ENCODE data around the gene PEX19.
"Not testable (repeated sequence)": the region's sequence is repeated elsewhere in the genome, so short reads cannot be mapped to it uniquely, and the experiment has no call there.

The PEX19 gene, protein sequence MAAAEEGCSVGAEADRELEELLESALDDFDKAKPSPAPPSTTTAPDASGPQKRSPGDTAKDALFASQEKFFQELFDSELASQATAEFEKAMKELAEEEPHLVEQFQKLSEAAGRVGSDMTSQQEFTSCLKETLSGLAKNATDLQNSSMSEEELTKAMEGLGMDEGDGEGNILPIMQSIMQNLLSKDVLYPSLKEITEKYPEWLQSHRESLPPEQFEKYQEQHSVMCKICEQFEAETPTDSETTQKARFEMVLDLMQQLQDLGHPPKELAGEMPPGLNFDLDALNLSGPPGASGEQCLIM

DNA sequence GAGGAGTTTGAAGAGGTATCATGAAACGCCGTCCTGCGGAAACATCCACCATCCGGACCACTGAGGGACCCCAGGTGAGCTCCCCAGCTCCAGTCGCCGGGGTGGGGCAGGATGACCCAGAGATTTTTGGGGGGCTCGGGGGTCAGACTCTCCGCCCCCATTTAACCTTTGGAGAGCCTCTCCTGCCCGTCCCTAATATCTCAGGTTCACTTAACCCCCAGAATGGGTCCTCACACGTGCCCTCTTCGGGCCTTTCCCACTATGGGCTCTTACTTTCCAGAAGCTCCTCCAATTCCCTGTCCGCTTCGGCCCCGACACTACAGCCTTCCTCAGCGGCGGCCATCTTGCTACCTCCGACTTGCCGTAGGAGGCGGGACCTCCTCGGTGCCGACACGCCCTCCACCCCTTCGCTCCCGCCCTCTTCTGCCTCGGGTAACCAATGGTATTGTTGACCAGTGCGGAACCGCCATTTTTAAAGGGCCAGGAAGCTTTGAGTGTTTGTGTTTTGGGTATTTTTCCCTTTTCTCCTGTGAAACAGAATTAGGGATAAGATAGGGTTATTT is at the start of gene PEX19:
Gene PEX19 (minus strand): TSS at position 352 of the 563 bp plus-strand sequence. CDS start 9 bp downstream, at position 343.
- DNase-seq (ENCODE audit: low read depth in 2 of 2): peak; percentile 82 to 91

DNA sequence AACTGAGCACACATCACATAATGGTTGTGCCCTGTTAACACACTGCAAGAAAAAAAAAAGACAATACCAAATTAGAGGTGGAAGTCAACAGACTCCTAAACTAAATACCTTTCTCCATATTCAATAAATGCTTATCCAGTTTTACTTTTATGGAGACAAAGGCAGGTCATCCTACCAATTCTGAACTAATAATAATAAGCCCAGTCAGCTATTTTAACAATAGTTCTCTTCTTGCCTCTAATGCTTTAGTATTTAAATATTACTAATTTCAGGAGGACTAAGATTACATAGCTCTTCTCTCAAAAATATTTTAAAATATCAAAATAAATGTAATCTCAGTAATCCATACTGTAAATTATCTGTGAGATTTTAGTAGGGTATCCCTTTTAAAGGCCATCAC is 47.6 kb upstream of the PEX19 start:
- DNase-seq (ENCODE audit: low read depth in 2 of 2): no peak

DNA sequence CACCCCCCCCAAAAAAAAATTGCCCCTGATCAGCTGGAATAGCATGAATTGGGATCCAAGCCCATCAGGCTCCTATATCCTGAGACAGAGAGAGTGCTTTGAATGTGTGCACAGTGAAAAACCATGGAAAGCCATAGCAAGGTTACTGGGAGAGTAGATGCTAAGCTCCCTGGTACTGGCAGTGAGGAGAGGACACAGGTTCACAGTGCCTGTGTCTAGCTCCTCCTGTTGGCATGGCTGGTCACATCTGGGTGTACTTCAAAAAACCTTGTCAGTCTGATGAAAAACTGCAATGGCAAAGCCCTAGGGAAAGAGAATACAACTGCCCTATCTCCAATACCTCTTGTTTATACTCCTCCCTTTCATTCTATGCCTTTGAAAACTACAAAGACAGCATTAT is 45.2 kb upstream of the PEX19 start:
- no peak for DNase-seq (ENCODE audit: low read depth in 2 of 2)

DNA sequence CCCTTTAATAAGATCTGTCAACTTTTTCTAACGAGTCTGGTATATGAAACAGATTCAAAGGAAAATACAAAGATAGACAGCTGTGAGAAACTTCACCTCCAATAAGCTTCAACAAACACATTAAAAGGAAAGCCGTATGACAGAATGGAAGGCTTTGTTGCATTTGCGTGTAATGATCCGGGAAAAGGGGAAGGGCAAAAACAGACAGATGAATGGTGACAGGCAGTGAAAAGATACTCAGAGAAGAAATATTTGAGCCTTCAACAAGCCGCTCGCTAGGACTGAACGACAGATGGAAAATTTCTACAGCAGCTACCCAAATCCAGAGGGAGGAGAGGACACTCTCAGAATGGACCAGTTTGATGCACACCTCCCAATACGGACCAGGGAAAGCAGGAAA is 43.3 kb upstream of the PEX19 start:
- DNase-seq (ENCODE audit: low read depth in 2 of 2): no peak

DNA sequence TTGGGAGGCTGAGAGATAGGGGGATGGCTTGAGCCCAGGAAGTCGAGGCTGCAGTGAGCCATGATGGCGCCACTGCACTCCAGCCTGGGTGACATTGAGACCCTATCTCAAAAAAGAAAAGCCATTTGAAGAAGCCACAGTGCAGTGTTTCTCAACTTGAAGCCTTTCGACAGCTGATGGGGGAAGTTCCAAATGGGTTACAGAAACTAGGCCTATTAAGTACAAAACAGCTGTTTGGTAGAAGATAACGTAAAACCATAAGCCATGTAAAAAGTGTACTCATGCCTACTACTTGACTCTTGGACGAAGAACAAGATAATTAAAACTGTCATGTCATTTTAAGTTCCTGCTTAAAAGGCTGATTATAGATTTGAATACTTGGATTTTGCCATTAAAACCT is 41.5 kb upstream of the PEX19 start:
- DNase-seq (ENCODE audit: low read depth in 2 of 2): no peak

DNA sequence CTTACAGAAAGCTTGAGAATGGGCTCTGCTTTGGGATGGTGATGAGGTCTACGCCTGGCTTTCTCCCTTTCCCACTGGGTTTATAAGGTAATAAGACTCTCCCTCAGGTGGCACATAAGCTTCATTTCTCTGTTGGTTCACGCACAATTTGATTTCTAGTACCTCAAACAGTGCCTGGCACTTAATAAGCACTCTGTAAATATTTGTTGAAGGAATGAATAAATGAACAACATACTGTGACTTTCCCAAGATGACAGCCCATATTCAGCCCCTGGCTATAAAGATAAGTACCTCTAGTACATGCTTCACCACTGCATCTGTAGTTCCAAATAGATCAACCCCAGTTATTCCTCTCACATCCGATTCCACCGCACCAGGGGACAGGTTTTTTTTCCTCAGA is 40.3 kb upstream of the PEX19 start:
- DNase-seq (ENCODE audit: low read depth in 2 of 2): no peak

DNA sequence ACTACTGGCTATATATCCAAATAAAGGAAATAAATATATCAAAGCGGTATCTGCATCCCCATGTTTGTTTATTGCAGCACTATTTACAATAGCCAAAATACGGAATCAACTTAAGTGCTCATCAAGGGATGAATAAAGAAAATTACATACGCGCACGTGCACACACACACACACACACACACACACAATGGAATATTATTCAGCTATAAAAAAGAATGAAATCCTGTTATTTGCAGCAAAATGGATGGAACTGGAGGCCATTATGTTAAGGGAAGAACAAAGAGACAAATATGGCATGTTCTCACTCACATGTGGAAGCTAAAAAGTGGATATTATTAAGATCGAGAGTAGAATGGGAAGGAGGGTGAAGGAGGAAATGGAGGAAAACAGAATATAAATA is 37.9 kb upstream of the PEX19 start:
- no peak for DNase-seq (ENCODE audit: low read depth in 2 of 2)

DNA sequence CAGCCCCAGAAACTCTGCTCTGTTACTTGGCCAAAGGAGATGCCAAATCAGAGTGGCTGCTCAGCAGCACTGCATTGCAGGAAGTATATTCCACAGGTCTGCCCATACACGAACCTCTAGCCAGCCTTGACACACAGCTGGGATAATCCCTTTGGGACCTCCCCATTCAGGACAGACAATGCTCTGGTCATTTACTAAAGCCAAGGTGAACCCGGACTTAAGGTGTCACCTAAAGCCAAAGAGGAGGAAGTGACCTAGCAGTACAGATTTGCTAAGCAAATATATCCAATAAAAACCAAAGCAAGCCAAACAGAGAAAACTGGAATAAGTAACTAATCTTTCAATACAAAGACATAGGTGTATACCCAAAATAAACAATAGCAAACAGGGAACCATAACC is 30.4 kb upstream of the PEX19 start:
- no peak for DNase-seq (ENCODE audit: low read depth in 2 of 2)

DNA sequence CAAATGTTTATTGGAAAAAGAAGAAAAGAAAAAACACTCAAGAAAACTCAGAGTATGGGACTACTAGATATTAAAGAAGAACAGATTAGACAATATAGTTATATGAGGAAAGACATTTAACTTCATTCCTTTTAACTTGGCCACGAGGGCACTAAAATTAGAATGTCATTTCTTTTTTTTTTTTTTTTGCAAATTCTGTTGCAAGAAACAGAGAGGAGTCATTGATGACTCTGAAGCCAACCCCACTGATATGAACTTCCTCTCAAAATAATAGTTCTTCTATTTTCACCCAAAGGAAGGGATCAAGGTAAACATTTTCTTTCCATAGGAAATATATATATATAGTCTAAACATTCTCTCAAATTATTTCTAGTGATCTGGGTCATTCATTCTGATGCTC is 24.6 kb upstream of the PEX19 start:
- DNase-seq (ENCODE audit: low read depth in 2 of 2): no peak

DNA sequence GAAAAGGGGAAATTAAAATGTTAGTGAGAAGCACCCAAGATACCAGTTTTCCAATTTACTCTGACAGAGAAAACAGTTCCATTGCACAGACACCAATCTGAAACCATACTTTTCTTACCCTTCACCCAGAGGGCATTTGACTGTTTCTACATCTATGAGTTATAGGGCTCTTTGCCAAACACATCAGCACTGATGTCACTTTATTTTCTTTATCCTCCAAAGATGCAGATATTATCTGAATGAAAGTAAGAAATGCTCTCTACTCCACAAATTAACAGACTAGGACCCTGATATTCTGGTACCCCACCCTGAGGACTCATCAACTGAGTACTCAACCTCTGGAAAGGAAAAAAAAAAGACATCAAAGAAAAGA is 24.2 kb upstream of the PEX19 start:
- DNase-seq (ENCODE audit: low read depth in 2 of 2): no peak

DNA sequence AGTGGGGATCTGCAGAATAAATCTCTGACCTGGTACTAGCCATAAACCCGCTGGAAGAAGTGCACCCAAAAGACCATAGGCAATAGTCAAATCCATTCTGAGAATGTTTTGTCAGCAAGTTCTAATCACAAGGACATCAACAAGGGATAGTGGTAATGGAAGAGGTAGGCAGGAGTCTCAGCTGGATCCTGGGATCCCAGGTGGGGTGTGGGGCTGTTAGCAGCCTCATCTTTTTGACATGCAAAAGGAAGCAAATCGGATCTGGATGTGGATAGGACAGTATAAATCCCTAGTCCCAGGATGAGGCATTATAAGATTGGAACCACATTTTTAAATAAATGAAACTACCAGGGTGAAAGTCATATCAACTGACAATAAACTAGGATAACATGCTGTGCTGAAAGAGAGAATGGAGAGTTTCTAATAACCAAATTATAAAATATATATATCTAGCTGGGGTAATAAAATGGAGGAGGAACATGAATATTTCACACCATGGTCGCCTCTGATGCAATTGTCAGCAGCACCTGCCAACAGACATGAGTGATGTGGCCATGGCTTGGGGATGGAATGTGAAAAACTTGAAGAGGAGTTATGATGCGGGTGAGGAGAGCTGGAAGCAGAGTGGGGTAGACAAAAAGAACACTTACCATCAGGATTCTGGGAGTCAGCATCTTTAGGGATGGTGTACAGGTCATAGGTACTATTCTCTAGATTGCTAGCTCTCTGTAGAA is 23.7 kb upstream of the PEX19 start:
- DNase-seq (ENCODE audit: low read depth in 2 of 2): no peak

DNA sequence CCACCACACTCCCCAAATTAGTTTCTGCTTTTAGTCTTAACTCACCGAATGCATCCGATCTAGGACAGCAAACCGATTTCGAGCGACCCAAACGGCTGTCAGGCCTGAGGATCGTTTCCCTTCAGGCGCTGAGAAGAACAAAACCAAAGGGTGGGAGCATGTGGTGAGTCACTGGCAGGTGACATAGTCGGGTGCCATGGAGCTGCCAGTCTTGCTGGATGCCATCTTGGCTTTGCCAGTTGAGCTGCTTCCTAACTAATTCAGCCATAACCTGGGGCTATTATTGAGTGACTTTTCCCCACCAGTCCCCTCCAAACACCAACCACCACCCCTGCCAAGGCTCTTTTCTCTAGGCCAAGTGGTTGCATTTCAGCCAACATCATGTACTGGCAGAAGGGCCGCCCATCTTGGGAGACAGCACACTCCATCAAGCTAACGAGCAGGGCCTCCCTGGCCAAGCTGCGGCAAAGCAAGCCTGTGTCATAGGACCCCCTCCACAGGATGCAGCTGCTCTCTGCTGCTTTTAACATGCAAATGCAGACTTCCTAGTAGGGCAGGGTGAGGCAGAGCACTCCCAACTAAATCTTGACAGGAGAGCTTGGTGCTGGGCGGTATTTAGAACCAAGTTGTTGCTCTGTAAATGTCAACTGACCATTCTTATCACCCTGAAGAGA is 22.3 kb upstream of the PEX19 start:
- no peak for DNase-seq (ENCODE audit: low read depth in 2 of 2)

DNA sequence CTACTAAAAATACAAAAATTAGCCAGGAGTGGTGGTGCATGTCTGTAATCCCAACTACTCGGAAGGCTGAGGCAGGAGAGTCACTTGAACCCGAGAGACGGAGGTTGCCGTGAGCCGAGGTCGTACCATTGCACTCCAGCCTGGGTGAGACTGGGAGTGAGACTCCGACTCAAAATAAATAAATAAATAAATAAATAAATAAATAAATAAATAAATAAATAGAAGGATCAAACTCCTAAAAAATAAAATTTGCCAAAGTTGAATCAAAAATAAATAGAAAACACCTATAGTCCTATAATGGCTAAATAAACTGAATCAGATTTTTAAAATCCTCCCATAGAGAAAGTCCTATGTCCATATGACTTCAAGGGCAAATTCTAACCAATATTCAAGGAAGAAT is 15.2 kb upstream of the PEX19 start:
- DNase-seq (ENCODE audit: low read depth in 2 of 2): no peak

DNA sequence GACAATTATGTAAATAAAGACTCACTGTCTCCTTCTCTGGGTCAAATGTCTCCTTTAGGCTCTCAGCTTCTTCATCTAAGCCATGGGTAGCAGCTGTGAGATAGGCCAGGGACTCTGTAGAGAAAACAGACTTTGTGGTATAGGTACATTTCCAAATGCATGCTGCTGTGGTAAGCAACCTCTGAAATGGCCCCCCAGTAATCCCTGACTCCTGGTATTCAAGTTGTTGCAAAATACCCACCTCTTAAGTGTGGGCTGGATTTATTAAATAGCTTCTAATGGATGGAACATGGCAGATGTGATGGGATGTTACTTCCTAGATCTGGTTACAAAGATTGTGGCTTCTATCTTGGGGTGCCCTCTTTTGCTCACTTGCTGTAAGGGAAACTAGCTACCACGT is 11.1 kb upstream of the PEX19 start:
- no peak for DNase-seq (ENCODE audit: low read depth in 2 of 2)

DNA sequence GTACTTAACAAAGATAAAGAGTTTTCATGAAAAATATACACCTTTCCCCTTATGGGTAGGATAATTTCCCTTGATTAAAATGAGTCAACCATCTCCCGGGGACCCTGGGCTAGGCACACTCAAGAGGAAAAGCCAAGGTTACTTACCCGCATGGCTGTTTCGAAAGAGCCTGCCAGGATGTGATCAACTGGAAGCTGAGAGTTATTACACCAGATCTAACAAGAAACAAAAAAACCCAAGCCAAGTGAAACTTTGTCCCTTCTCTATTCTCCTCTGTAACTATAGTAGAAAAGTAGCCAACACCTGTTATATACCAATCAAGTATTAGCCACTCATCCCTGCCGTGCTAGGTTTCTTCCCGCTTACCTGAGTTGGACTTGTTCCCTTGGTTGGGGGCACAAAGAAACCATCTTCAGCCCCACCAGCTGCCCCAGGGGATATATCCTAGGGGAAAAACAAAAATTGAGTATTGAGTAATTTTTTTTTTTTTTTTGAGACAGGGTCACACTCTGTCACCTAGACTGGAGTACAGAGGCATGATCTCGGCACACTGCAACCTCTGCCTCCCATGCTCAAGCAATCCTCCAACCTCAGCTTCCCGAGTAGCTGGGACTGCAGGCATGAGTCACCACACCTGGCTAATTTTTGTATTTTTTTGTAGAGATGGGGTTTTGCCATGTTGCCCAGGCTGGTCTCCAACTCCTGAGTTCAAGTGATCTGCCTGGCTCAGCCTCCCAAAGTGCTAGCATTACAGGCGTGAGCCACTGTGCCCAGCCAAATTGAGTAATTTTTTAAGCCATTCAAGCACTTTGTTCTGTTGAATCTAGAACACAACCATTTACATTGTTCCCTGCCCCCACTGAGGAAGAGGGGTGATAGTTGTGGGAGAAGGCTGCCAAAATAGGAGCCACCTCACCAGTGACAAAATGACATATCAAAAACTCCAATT is 8.4 kb upstream of the PEX19 start:
- DNase-seq (ENCODE audit: low read depth in 2 of 2): no peak

DNA sequence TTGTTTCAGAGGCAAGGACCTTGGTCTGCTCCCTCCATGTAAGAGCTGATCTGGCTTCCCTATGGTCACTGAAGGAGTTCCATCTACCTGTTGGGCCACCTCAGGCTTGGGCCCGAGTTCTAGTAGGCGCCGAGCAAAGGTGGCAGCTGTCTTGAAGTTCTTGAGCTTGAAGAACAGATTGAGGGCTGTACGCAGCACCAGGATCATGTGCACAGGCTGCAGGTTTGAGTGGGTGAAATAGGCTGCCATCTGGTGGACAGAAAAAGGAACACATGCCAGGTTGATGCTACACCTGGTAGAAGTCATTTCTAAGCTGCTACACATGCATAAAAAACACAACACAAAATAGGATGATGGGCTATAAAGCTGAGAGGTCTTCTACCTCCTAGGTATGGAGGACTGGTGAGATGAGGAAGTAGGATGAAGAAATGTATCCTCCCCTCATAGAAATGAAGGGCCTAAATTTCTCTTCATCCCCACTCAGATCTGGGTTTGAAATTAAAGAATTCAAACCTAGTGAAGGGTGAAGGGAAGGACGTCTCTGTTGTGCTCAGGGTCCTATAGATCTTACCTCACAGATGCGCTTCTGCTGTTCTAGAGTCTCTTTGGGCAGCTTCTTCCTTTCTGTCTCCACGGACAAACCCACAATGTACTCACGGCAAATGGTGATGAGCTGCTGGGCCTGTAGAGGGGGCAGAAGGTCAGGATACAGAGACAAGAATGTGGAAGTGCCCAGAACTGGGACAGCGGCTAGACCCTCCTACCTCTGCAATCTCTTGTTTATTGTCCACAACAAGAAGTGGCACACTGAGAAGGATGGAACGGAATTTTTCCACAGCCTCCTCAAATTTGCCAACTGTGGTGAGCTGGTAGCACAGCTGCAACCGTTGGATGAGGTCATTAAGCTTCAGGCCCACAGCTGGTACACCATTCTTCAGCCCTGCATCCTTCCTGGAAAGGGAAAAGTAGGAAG is 6.6 kb upstream of the PEX19 start:
- DNase-seq (ENCODE audit: low read depth in 2 of 2): peak in 1 of 2 donors; percentile 27

DNA sequence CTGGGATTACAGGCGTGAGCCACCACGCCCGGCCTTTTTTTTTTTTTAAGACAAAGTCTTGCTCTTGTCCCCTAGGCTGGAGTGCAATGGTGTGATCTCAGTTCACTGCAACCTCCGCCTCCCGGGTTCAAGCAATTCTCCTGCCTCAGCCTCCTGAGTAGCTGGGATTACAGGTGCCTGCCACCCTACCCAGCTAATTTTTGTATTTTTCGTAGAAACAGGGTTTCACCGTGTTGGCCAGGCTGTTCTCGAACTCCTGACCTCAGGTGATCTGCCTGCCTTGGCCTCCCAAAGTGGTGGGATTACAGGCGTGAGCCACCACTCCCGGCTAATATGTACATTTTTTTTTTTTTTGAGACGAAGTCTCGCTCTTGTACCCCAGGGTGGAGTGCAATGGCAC is 2.8 kb upstream of the PEX19 start:
- not testable (repeated sequence) for DNase-seq (ENCODE audit: low read depth in 2 of 2)

DNA sequence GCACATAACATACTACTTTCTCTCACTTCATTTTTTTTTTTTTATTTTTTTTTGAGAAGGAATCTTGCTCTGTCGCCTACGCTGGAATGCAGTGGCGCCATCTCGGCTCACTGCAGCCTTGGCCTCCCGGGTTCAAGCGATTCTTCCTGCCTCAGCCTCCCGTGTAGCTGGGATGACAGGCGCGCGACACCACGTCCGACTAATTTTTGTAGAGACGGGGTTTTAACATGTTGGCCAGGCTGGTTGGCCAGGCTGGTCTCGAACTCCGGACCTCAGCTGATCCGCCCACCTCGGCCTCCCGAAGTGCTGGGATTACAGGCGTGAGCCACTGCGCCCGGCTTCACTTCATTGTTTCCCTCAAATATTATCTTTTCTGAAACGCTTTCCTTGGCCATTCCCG is 573 bp upstream of the PEX19 start:
- DNase-seq (ENCODE audit: low read depth in 2 of 2): no peak

DNA sequence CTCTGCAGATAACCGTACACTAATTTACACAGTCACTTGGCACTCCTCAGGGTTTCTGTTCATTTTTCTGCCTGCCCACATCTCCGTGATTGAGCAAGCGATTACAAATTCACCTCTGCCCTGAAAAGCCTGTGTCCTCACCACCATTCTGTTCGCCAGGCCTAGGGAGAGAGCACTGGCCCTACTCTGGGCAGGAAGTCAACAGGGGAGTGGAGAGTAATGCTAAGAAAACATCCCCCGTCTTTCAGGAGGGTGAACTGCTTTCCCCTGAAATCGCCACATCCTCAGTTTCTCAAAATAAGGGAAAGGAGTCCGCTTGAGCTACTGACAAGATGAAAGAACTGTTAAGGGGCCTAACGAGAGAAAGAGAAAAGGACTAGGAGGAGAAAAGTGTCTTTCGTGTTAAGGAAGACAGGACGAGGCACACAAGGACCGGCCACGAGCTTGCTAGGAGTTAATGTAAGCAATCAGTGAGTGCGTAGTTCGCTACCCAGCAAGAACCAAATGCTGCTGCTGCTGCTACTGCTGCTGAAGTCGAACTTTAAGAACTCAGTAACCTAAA is 632 bp downstream of the PEX19 start:
- no peak for DNase-seq (ENCODE audit: low read depth in 2 of 2)

DNA sequence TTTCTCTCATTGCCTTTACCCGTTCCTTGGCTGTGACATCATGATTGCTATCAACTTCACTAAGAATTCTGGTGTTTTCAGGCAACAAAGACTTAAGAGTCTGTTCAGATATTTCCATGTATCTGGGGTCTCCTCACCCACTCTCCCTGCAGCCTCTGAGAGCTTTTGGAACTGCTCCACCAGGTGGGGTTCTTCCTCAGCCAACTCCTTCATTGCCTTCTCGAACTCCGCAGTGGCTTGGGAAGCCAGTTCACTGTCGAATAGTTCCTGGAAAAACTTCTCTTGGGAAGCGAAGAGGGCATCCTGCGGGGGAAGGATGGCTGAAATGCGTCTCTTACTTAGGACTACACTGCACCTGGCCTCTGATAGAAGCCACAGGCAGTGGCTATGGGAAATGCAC is 2.1 kb downstream of the PEX19 start:
- DNase-seq (ENCODE audit: low read depth in 2 of 2): no peak

All from stimulated activated CD8-positive, alpha-beta memory T cell treated with anti-CD3 and anti-CD28 coated beads, Interleukin-2, amount 100 ng/mL, for 48 hours (primary cell).